ENCODE measurements around the gene RIPPLY1.
A peak's percentile ranks its signal among the peaks of the same experiment; 100 is the strongest.
"Not testable (repeated sequence)": the region's sequence is repeated elsewhere in the genome, so short reads cannot be mapped to it uniquely, and the experiment has no call there.

RIPPLY1 gene

GRCh38 chrX:106905064-106905708 lies 2.0 kb upstream of the RIPPLY1 start:
- DNase-seq = no peak

DNA sequence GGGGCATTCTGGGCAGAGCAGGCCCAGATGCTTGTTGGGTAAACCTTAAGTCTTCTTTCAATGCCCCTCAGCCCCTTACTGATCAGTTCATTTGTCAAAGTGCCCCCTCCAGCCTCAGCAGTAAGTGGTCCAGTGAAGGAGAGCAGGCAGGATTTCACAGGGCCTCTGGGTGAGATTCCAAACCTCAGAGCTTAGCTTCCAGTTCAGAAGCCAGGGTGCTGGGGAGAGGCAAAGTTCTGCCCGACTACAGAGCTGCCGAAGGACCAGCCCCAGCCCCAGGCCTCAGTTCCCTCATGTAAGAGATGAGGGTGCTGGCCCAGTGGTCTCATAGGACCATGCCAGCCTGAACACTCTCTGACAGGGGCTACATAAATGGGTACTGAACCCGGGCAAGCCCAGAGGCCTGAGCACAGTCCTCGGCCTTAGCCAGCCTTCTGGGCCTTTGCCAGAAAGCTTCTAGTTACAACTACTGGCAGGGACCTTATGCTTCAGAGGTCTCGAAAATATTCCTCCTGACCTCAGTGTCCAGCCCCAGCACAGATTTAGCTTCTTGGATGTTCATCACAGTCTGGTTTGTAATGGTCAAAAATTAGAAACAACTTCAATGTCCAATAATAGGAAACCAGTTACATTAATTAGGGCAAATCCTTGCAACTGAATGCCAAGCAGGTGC lies 851 bp upstream of the RIPPLY1 start:
- no peak for DNase-seq

DNA sequence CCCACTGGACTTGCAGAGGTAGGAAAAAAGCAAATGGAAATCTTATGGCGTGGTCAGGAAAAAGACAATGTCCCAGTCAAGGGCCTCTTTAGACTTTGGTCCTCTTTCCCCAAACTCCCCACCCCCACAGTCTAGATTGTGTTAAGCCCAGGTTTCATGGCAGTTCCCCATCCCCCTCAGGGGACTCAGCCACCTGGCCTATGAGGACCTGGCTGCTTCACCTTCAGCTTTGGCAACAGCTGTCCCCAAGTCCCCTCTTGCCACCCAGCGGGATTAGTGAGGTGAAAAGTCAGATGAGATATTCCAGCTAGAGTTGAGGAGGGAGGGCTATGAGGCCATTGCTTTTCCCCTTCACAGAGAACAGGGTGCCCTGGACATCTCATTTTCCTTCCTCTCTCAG lies 457 bp downstream of the RIPPLY1 start:
- no peak for DNase-seq

DNA sequence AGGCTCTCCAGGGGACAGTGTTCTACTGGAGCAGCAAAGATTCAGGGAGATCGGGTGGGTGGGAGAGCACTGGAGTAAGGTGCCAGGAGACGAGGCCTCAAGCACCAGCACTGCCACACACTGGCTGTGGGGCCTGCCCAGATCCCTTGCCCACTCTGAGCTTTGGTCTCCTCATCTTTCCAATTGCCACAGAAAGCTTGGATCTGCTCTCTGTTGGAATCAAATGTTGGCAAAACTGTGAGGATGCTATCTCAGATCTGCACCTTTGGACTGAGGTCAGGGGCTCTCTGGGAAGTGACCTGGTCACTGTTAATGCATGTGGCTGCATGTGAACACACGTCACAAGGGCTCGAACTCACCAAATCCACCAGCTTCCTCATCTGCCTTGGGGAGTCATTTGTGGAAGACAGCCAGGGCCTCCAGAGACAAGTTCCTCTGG lies 1.3 kb downstream of the RIPPLY1 start:
- DNase-seq = no peak

DNA sequence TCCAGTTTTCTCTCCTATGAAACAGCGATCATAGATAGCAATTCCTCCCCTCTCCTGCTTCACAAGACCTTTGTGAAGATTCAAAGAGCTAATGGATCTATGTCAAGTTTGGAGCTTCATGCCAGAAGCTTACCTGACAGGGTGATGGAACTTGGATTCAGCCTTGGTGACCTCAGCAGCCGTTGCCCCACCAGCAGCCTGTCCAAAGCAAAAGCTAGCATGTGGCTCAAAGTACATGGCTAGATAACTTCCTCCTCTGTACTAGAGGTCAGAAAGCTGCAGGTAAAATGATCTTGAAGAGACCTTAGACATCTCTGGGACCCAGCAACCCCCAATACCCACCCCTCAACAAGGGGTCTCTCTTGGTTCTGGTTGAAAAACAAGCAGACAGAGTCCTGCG lies 1.8 kb downstream of the RIPPLY1 start:
- no peak for DNase-seq

DNA sequence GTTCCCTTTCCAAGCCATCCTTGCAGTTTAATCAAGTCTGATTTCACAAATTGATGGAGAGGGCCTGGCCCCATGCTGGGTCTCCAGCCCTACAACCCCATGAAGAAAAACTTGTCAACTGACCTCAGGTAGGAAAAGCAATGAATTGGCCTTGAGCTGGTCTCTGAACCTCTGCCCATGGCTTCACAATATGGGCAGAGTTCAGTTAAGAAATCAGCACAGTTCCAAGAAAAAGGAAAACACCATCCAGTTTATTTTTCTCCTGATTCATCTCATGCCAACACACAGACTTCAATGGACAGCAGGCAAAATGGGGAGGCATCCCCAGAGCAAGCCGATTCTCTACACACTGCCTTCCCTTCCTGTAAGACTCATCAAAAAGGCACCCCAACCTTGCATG lies 3.3 kb downstream of the RIPPLY1 start:
- DNase-seq = no peak

- no peak for DNase-seq
Measured at GRCh38 chrX:106899276-106899675, 3.9 kb downstream of the RIPPLY1 start.

GRCh38 chrX:106898462-106898861 lies 4.7 kb downstream of the RIPPLY1 start:
- peak; percentile 33 for DNase-seq

DNA sequence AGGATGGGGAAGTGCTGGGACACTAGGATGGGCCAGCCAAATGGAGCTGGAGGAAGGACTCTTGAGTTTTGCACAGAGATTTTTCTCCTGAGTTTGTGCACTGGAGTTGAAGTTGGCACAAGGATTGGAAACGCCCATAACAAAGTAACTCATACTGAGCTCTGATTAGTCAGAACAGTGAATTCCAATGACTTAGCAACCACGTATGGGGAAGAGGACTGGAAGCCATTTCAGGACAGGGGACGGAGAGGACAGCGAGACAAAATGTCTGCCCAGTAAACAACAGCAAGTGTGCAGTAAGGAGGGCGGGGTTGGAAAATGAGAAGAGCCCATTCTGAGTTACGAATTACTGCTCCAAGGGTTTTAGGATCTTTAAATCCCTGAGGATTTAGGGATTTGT lies 5.9 kb downstream of the RIPPLY1 start:
- no peak for DNase-seq

DNA sequence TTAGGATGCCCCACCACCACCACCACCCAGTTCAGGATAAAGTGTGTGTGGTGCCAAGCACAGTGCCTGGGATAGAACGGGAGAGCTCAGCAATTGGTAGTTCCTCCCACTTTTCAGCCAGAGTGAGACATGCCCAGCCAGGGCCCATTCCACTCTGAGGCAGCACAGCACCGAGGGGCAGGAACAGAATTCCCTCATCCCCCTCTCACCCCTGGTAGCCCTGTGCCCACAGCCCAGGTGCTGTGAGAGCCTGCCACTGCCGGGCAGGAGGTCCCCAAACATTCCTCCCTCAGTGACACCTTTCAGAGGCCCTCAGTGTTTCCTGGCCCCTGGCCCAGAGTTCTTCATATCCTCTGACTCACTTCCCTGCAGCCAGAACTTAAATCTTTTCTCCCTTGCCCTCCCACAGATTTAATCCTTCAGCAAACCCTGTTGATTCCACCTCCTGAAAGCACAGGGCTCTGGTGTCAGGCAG lies 8.1 kb downstream of the RIPPLY1 start:
- no peak for DNase-seq

DNA sequence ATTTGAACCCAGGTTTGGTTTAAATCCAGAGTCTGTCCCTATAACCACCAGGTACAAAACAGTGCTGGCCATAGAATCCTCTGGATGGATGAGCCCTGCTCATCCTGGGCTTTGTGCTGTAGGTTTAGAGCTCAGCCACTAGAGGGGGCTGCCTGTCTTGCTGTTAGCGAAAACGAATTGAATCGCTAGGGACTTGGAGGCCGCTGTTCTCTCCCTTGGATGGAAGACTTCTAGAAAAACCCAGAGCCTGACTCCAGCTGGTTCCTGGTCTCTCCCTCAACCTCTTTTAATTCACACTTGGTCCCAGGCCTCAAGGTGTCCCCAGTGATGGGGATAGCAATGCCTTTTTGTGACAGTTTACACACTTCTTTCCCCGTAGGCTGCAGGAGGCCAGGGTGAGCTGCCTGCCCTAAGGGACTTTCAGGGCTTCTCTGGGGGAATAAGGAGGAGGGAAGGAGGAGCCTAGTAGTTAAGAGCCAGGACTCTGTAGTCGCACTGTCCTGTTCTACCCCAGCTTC lies 8.7 kb downstream of the RIPPLY1 start:
- DNase-seq = peak; percentile 36

- DNase-seq = no peak
Measured at GRCh38 chrX:106891762-106892460, 11.2 kb downstream of the RIPPLY1 start.

GRCh38 chrX:106889468-106889867 lies 13.7 kb downstream of the RIPPLY1 start:
- DNase-seq = no peak

DNA sequence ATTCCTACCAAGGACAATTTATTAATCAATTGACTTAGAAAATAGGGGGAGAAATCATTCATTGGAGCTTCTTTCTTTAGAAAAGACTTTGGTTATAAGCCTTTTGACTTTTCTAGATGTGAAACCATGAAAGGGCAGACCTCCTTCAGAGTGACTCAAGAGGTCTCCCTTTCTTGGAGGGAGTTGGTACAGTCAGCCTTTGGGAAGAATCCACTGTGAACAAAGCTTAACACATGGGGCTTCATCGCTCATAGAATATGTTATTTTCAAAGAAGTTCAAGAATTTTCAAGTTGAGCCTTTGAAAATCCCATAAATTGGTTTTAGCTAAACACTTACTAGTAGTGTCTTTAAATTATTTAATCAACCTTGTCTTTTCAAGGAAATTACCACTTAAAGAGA lies 28.0 kb downstream of the RIPPLY1 start:
- DNase-seq = no peak

DNA sequence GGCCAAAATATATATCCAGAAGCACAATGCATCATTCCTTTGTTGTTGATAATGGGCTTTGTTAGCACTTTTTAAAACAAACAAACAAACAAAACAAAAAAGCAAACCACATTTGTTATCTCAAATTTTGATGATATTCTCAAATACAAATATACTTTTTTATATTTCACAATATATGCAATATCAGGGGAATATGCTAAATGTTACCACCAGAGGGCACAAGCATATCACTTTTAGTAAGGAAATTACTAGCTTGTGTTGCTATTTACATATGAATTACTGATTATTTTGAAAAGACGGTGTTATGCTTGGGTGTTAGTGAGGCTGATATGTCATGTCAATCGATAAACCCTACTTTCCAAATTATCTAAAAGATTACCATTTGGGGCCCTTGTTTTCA lies 29.1 kb downstream of the RIPPLY1 start:
- peak; percentile 11 for DNase-seq

- not testable (repeated sequence) for DNase-seq
Measured at GRCh38 chrX:106872796-106873195, 30.3 kb downstream of the RIPPLY1 start.

- DNase-seq = no peak
Measured at GRCh38 chrX:106863697-106864096, 39.4 kb downstream of the RIPPLY1 start.

GRCh38 chrX:106862972-106863688 lies 40.0 kb downstream of the RIPPLY1 start:
- DNase-seq = peak; percentile 0

All from CD4-positive, alpha-beta T cell treated with Interleukin-4 for 4 hours (primary cell).